Common myeloid progenitor, CD34-positive (primary cell): ENCODE measurements around the gene HCRT.
"Not testable (repeated sequence)": the region's sequence is repeated elsewhere in the genome, so short reads cannot be mapped to it uniquely, and the experiment has no call there.

ENCODE experiments used
- CTCF ChIA-PET: fragments of 350-600 bp; sonication (Branson Sonifier 250); formaldehyde crosslinking; loops from one replicate; lab custom pipeline; 2021; ENCODE audit warnings: antibody characterized with exemption; lab: Charles Lee
- POLR2A ChIA-PET: fragments of 350-600 bp; sonication (Branson Sonifier 250); formaldehyde crosslinking; loops from one replicate; lab custom pipeline; 2021; ENCODE audit warnings: antibody characterized with exemption; lab: Charles Lee
- DNase-seq, 3 donors: peaks; one replicate each; pipeline versions ENCODE4 v3.0.0 to v3.0.0-alpha.2; 2013
- H3K27ac ChIP-seq, 2 experiments: 1 replicate in 1 of 2; 2 replicates in 1 of 2; pipeline ENCODE4 v1.7.0; 2013; ENCODE audit warnings: inconsistent platforms in 2 of 2, low read length in 2 of 2, mild to moderate bottlenecking in 2 of 2, low read depth in 1 of 2, moderate library complexity in 1 of 2; ENCODE audit not compliant: severe bottlenecking in 2 of 2, insufficient read depth in 1 of 2, poor library complexity in 1 of 2
- H3K27me3 ChIP-seq, 5 experiments: replicated peaks in 2 of 5; 1 replicate in 3 of 5; 2 replicates in 2 of 5; pipeline versions ENCODE4 v1.6.1 to v1.7.0; 2013; ENCODE audit warnings: low read length in 4 of 5, mild to moderate bottlenecking in 2 of 5, moderate library complexity in 2 of 5, inconsistent platforms in 1 of 5; ENCODE audit not compliant: insufficient read depth in 5 of 5, control insufficient read depth in 4 of 5
- H3K36me3 ChIP-seq, 4 experiments: 1 replicate in 2 of 4; 2 replicates in 2 of 4; pipeline versions ENCODE4 v1.6.1 to v1.7.0; 2013; ENCODE audit warnings: low read length in 3 of 4, control low read depth in 1 of 4, mild to moderate bottlenecking in 1 of 4; ENCODE audit not compliant: control insufficient read depth in 4 of 4, insufficient read depth in 4 of 4
- H3K4me1 ChIP-seq, 4 experiments: 1 replicate in 3 of 4; 2 replicates in 1 of 4; pipeline versions ENCODE4 v1.6.1 to v1.7.1; 2013; ENCODE audit warnings: low read length in 3 of 4, mild to moderate bottlenecking in 3 of 4, control low read depth in 1 of 4, inconsistent platforms in 1 of 4, moderate library complexity in 1 of 4; ENCODE audit not compliant: control insufficient read depth in 4 of 4, insufficient read depth in 4 of 4; ENCODE audit errors: control extremely low read depth in 1 of 4
- H3K4me3 ChIP-seq, 7 experiments: 1 replicate in 4 of 7; 2 replicates in 3 of 7; pipeline versions ENCODE4 v1.5.1 to v1.7.0; 2013; ENCODE audit warnings: mild to moderate bottlenecking in 7 of 7, low read length in 6 of 7, moderate library complexity in 6 of 7, inconsistent platforms in 2 of 7, low read depth in 2 of 7, control low read depth in 1 of 7; ENCODE audit not compliant: insufficient read depth in 4 of 7, control insufficient read depth in 1 of 7; ENCODE audit errors: extremely low read depth in 1 of 7
- H3K9me3 ChIP-seq, 5 experiments: 1 replicate in 4 of 5; 2 replicates in 1 of 5; pipeline versions ENCODE4 v1.6.1 to v1.7.1; 2013; ENCODE audit warnings: low read length in 4 of 5, mild to moderate bottlenecking in 2 of 5, inconsistent platforms in 1 of 5, low read depth in 1 of 5, moderate library complexity in 1 of 5; ENCODE audit not compliant: control insufficient read depth in 4 of 5, insufficient read depth in 2 of 5; ENCODE audit errors: control extremely low read depth in 1 of 5
- WGBS: methylation state at CpG from one replicate; pipeline ENCODE4 v1.1.5; 2013; ENCODE audit not compliant: insufficient coverage; 5-methylcytosine and 5-hydroxymethylcytosine counted together

The HCRT gene

GRCh38 chr17:42224651-42225050, 39.4 kb upstream of the HCRT start:
- no peak for DNase-seq
- POLR2A ChIA-PET, result interaction anchor here (0.6 kb wide), 1 partner anchor 33 kb away, joined by 3 read pairs; no protein-coding TSS in a partner anchor
- H3K9me3 ChIP-seq, result no peaks in the 10 kb centered on the region
- no peak overlapping the region for H3K27ac ChIP-seq
- CTCF ChIA-PET, result interaction anchor here (0.7 to 5.4 kb wide), 7 partner anchors 19 to 69 kb away, joined by 3 to 66 read pairs (median 5); partner anchors contain the start of gene STAT5A
- WGBS, result 100% methylated on average over 5 of the region's 6 CpGs
- H3K27me3 ChIP-seq, result no peaks in the 10 kb centered on the region
- H3K4me1 ChIP-seq, result peaks cover 0 to 33% (median 3%) of the 10 kb centered on the region in 4 experiments
- H3K36me3 ChIP-seq, result peaks cover 11 to 40% (median 26%) of the 10 kb centered on the region in 4 experiments
- no peak overlapping the region for H3K4me3 ChIP-seq

GRCh38 chr17:42221886-42222745, 36.9 kb upstream of the HCRT start:
- peaks cover 0 to 22% (median 3%) of the 10 kb centered on the region in 4 experiments for H3K4me1 ChIP-seq
- H3K4me3 ChIP-seq, result no peak overlapping the region
- H3K27me3 ChIP-seq, result no peaks in the 10 kb centered on the region
- WGBS, result 50% methylated on average over 2 of the region's 3 CpGs
- ChIA-PET POLR2A (interaction anchor here (0.6 to 2.2 kb wide), 5 partner anchors 54 to 182 kb away, joined by 4 to 30 read pairs (median 5); partner anchors contain the start of genes STAT5A and STAT5B), CTCF (interaction anchor here (0.6 to 5.4 kb wide), 43 partner anchors 8 to 307 kb away, joined by 3 to 66 read pairs (median 5); partner anchors contain the start of gene STAT5A)
- no peaks in the 10 kb centered on the region for H3K9me3 ChIP-seq
- peaks cover 13 to 51% (median 31%) of the 10 kb centered on the region in 4 experiments for H3K36me3 ChIP-seq
- peak; percentile 78 to 90 (median 86) for DNase-seq
- H3K27ac ChIP-seq, result no peak overlapping the region

- H3K36me3 ChIP-seq, result peaks cover 19 to 69% (median 42%) of the 10 kb centered on the region in 4 experiments
Measured at GRCh38 chr17:42219280-42219679, 34.0 kb upstream of the HCRT start.

GRCh38 chr17:42214156-42214555, 28.9 kb upstream of the HCRT start:
- Histone ChIP-seq H3K9me3 (no peaks in the 10 kb centered on the region), H3K27me3 (no peaks in the 10 kb centered on the region), H3K36me3 (peaks cover 30 to 83% (median 52%) of the 10 kb centered on the region in 4 experiments), H3K4me1 (no peaks in the 10 kb centered on the region), H3K4me3 (no peak overlapping the region), H3K27ac (no peak overlapping the region)
- CTCF ChIA-PET, result interaction anchor here (0.6 to 2.8 kb wide), 5 partner anchors 9 to 193 kb away, joined by 3 to 23 read pairs (median 3); no protein-coding TSS in a partner anchor
- DNase-seq, result no peak
- POLR2A ChIA-PET, result no interaction called here
- WGBS, result 94% methylated on average over 2 of the region's 2 CpGs

More at GRCh38 chr17:42219280-42219679, 34.0 kb upstream of the HCRT start:
- H3K27me3 ChIP-seq, DNase-seq, H3K9me3 ChIP-seq, POLR2A ChIA-PET, CTCF ChIA-PET, H3K27ac ChIP-seq, H3K4me3 ChIP-seq, H3K4me1 ChIP-seq: not testable (repeated sequence)
- WGBS, result no CpG with 5 or more reads among the region's 17 CpGs

- WGBS, result 97% methylated on average over 4 of the region's 7 CpGs
- Histone ChIP-seq H3K36me3 (peaks cover 29 to 88% (median 54%) of the 10 kb centered on the region in 4 experiments), H3K9me3 (no peaks in the 10 kb centered on the region), H3K4me1 (no peaks in the 10 kb centered on the region), H3K27me3 (no peaks in the 10 kb centered on the region), H3K27ac (no peak overlapping the region), H3K4me3 (no peak overlapping the region)
- ChIA-PET CTCF (interaction anchor here (1.4 to 2.8 kb wide), 2 partner anchors 10 to 82 kb away, joined by 3 to 23 read pairs; no protein-coding TSS in a partner anchor), POLR2A (no interaction called here)
- DNase-seq, result no peak
Measured at GRCh38 chr17:42212382-42212781, 27.1 kb upstream of the HCRT start.

GRCh38 chr17:42211921-42212341, 26.7 kb upstream of the HCRT start:
- H3K27ac ChIP-seq, H3K4me3 ChIP-seq, DNase-seq, POLR2A ChIA-PET, H3K4me1 ChIP-seq, H3K27me3 ChIP-seq, H3K9me3 ChIP-seq: not testable (repeated sequence)
- 57% methylated on average over 4 of the region's 9 CpGs for WGBS
- CTCF ChIA-PET, result interaction anchor here (1.4 kb wide), 1 partner anchor 82 kb away, joined by 3 read pairs; no protein-coding TSS in a partner anchor
- H3K36me3 ChIP-seq, result peaks cover 26 to 87% (median 54%) of the 10 kb centered on the region in 4 experiments
